ENCODE measurements around the gene EFCAB6.

The EFCAB6 gene

GRCh38 chr22:43633631-43634285 is 178.3 kb downstream of the EFCAB6 start:
- no peak for DNase-seq

- no peak for DNase-seq
These were observed 180.3 kb downstream of the EFCAB6 start for GRCh38 chr22:43631846-43632245.

- no peak for DNase-seq
These were observed 180.9 kb downstream of the EFCAB6 start for GRCh38 chr22:43631201-43631600.

GRCh38 chr22:43630451-43630850 is 181.7 kb downstream of the EFCAB6 start:
- DNase-seq = no peak

GRCh38 chr22:43628250-43628649 is 183.9 kb downstream of the EFCAB6 start:
- no peak for DNase-seq

- no peak for DNase-seq
These were observed 184.5 kb downstream of the EFCAB6 start for GRCh38 chr22:43627485-43628213.

- DNase-seq = no peak
These were observed 186.9 kb downstream of the EFCAB6 start for GRCh38 chr22:43625242-43625641.

GRCh38 chr22:43624144-43624998 is 187.7 kb downstream of the EFCAB6 start:
- no peak for DNase-seq

- DNase-seq = no peak
These were observed 189.2 kb downstream of the EFCAB6 start for GRCh38 chr22:43622886-43623285.

GRCh38 chr22:43620197-43620596 is 191.9 kb downstream of the EFCAB6 start:
- DNase-seq = no peak

- no peak for DNase-seq
These were observed 193.6 kb downstream of the EFCAB6 start for GRCh38 chr22:43618517-43618916.

GRCh38 chr22:43616645-43617044 is 195.5 kb downstream of the EFCAB6 start:
- DNase-seq = no peak

GRCh38 chr22:43600265-43600664 is 211.8 kb downstream of the EFCAB6 start:
- no peak for DNase-seq

GRCh38 chr22:43592476-43592875 is 219.6 kb downstream of the EFCAB6 start:
- DNase-seq = no peak

- no peak for DNase-seq
These were observed 220.7 kb downstream of the EFCAB6 start for GRCh38 chr22:43591380-43591779.

- no peak for DNase-seq
These were observed 224.5 kb downstream of the EFCAB6 start for GRCh38 chr22:43587574-43587973.

GRCh38 chr22:43583501-43583900 is 228.6 kb downstream of the EFCAB6 start:
- DNase-seq = no peak

GRCh38 chr22:43582394-43582793 is 229.7 kb downstream of the EFCAB6 start:
- DNase-seq = no peak

- DNase-seq = no peak
These were observed 231.8 kb downstream of the EFCAB6 start for GRCh38 chr22:43580271-43580750.

GRCh38 chr22:43574738-43575137 is 237.4 kb downstream of the EFCAB6 start:
- DNase-seq = no peak

- no peak for DNase-seq
These were observed 239.4 kb downstream of the EFCAB6 start for GRCh38 chr22:43572710-43573109.

- no peak for DNase-seq
These were observed 240.9 kb downstream of the EFCAB6 start for GRCh38 chr22:43571181-43571580.

- no peak for DNase-seq
These were observed 241.5 kb downstream of the EFCAB6 start for GRCh38 chr22:43570531-43571165.

Data from T-helper 2 cell (primary cell).